ENCODE measurements around the gene PKHD1.

DNA sequence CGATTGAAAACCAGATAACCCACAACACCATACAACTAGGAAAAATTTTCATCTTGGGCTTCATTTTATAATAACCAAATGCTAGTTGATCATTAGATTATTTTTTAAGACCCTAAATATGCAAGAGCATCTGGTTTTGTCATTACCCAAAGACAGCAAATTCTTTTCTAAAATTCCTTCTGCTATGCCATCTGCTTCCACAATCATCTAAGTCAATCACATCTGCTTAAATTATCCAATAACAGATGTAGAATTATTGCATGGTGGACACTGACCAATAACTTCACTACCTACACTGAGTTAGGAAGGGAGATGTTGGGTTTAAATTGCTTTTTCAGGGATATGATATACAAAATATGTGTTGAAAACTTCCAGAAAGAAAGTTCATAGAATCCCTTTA is 41.9 kb downstream of the PKHD1 start:
- TF ChIP-seq CTCF (IDR thresholded peaks at IDR 0.05): no peak
- no peak for TF ChIP-seq POLR2A (IDR thresholded peaks at IDR 0.05)

Measured in uterus (tissue), 2 donors.